NCI-H1417 treated with DMSO at 0.1 percent for 48 hours (cell line): ENCODE results near the gene LIPT1.
"Not testable (repeated sequence)": the region's sequence is repeated elsewhere in the genome, so short reads cannot be mapped to it uniquely, and the experiment has no call there.

Experiments
- DNase-seq: peaks from one replicate; lab custom pipeline; 2025; lab: John Stamatoyannopoulos, UW

The LIPT1 gene

GRCh38 chr2:99154643-99155536 lies at the start of gene LIPT1, which contains the start of gene TSGA10:
Gene LIPT1 (plus strand): TSS chr2:99154967. CDS start chr2:99161958, 6,991 bp downstream.
Gene TSGA10 (minus strand): TSS chr2:99154942. CDS start chr2:99109439, 45,503 bp downstream.
- DNase-seq, result peak; percentile 60

- no peak for DNase-seq
Measured at GRCh38 chr2:99106913-99107312, 47.9 kb upstream of the LIPT1 start.

GRCh38 chr2:99111236-99111635 lies 43.5 kb upstream of the LIPT1 start:
- no peak for DNase-seq

GRCh38 chr2:99111945-99112344 lies 42.8 kb upstream of the LIPT1 start:
- no peak for DNase-seq

GRCh38 chr2:99112617-99113016 lies 42.1 kb upstream of the LIPT1 start:
- no peak for DNase-seq

GRCh38 chr2:99127981-99128380 lies 26.8 kb upstream of the LIPT1 start:
- no peak for DNase-seq

GRCh38 chr2:99135044-99135556 lies 19.7 kb upstream of the LIPT1 start:
- DNase-seq, result not testable (repeated sequence)

GRCh38 chr2:99139003-99139402 lies 15.8 kb upstream of the LIPT1 start:
- DNase-seq, result no peak

GRCh38 chr2:99140056-99140859 lies 14.5 kb upstream of the LIPT1 start:
- DNase-seq, result no peak

GRCh38 chr2:99140860-99141109 lies 14.0 kb upstream of the LIPT1 start:
- peak; percentile 40 for DNase-seq

- peak; percentile 93 for DNase-seq
Measured at GRCh38 chr2:99141110-99142108, 13.4 kb upstream of the LIPT1 start, which contains the start of gene C2orf15. Gene C2orf15 (plus strand): TSS chr2:99141707. CDS start chr2:99150559, 8,852 bp downstream.

- DNase-seq, result no peak
Measured at GRCh38 chr2:99150706-99151105, 4.1 kb upstream of the LIPT1 start.

- no peak for DNase-seq
Measured at GRCh38 chr2:99152199-99152895, 2.4 kb upstream of the LIPT1 start.

GRCh38 chr2:99153921-99154604 lies 704 bp upstream of the LIPT1 start:
- no peak for DNase-seq

- no peak for DNase-seq
Measured at GRCh38 chr2:99156891-99157290, 2.1 kb downstream of the LIPT1 start.

- DNase-seq, result no peak
Measured at GRCh38 chr2:99158599-99158998, 3.8 kb downstream of the LIPT1 start.

- DNase-seq, result no peak
Measured at GRCh38 chr2:99159594-99159993, 4.8 kb downstream of the LIPT1 start.

- no peak for DNase-seq
Measured at GRCh38 chr2:99166218-99166617, 11.5 kb downstream of the LIPT1 start.

GRCh38 chr2:99169534-99169933 lies 14.8 kb downstream of the LIPT1 start:
- DNase-seq, result no peak
